ENCODE data around the gene UBFD1.

DNA sequence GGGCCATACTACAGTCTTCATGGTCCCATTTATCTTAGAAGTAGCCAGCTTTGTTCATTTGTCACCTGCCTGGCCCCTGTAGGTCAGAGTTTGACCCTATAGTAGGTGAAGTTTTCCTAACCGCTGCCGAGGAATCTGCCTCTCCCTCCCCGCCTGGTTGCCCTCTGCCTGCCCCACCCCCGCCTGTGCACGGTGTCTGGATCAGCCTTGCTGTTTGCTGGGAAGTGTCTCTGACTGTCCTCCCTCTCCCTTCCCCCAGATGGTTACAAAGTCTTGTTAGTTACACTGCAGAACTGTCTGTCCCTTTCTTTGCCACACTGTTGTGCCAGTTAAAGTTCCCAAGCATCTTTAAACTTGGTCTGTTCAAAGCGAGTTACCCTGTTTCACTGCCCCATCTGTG, 5.7 kb downstream of the UBFD1 start:
- TF ChIP-seq, protein P1, sequence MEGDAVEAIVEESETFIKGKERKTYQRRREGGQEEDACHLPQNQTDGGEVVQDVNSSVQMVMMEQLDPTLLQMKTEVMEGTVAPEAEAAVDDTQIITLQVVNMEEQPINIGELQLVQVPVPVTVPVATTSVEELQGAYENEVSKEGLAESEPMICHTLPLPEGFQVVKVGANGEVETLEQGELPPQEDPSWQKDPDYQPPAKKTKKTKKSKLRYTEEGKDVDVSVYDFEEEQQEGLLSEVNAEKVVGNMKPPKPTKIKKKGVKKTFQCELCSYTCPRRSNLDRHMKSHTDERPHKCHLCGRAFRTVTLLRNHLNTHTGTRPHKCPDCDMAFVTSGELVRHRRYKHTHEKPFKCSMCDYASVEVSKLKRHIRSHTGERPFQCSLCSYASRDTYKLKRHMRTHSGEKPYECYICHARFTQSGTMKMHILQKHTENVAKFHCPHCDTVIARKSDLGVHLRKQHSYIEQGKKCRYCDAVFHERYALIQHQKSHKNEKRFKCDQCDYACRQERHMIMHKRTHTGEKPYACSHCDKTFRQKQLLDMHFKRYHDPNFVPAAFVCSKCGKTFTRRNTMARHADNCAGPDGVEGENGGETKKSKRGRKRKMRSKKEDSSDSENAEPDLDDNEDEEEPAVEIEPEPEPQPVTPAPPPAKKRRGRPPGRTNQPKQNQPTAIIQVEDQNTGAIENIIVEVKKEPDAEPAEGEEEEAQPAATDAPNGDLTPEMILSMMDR (IDR thresholded peaks at IDR 0.05) = no peak
- no peak for TF ChIP-seq POLR2A (IDR thresholded peaks at IDR 0.05)
